Amygdala (tissue), 56 donors: ENCODE results near the gene POLR3E.

ENCODE experiments used
- DNase-seq, 56 donors: peaks; one replicate each; lab custom pipeline; 2025; lab: John Stamatoyannopoulos, UW

POLR3E gene

GRCh38 chr16:22380529-22380928, 83.3 kb downstream of the POLR3E start:
- DNase-seq: no peak

- no peak for DNase-seq
These were observed 84.2 kb downstream of the POLR3E start for GRCh38 chr16:22381392-22381791.

GRCh38 chr16:22383827-22384226, 86.6 kb downstream of the POLR3E start:
- DNase-seq: no peak
